Astrocyte (in vitro differentiated cells and primary cell): ENCODE measurements around the gene ZNF800.

Experiments
- CTCF ChIP-seq: IDR thresholded peaks from 2 replicates; pipeline ENCODE4 v1.5.1; 2011; ENCODE audit warnings: low read depth, mild to moderate bottlenecking, inconsistent platforms, low read length, moderate library complexity; ENCODE audit not compliant: insufficient read depth
- EZH2 ChIP-seq: IDR thresholded peaks from 2 replicates; pipeline ENCODE4 v1.6.1; 2012; ENCODE audit warnings: mild to moderate bottlenecking, low read length, inconsistent platforms; ENCODE audit not compliant: insufficient read depth

- TF ChIP-seq CTCF: no peak
- no peak for TF ChIP-seq EZH2
These were observed 33.5 kb downstream of the ZNF800 start for GRCh38 chr7:127359011-127359410.
